GM18505 (cell line): ENCODE results near the gene RFESD.
"Not testable (repeated sequence)": the region's sequence is repeated elsewhere in the genome, so short reads cannot be mapped to it uniquely, and the experiment has no call there.

Experiments used
- ATAC-seq: cut with Tn5 transposase; IDR thresholded peaks from one replicate; pipeline ENCODE4 v1.9.1; 2021; ENCODE audit not compliant: unreplicated experiment
- POLR2A ChIP-seq: IDR thresholded peaks from 4 replicates; pipeline ENCODE4 v1.6.1; 2011; ENCODE audit warnings: borderline replicate concordance; ENCODE audit not compliant: insufficient read depth, insufficient read length; ENCODE audit errors: extremely low read depth

RFESD gene

GRCh38 chr5:95633671-95634070 is 12.9 kb upstream of the RFESD start:
- ATAC-seq = no peak
- no peak for TF ChIP-seq POLR2A

DNA sequence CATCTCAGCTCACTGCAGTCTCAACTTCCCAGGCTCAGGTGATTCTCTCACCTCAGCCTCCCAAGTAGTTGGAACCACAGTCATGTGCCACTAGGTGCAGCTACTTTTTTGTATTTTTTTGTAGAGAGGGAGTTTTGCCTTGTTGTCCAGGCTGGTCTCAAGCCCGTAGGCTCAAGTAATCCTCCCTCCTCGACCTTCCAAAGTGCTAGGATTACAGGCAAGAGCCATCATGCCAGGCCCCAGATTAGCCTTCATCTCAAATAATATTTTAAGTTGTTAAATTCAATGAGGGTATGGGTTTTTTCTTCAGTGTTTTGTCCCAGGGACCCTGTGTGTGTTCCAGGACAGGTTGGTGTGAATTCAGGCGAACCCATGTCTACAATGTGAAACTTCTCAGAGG is 12.5 kb upstream of the RFESD start:
- no peak for TF ChIP-seq POLR2A
- no peak for ATAC-seq

DNA sequence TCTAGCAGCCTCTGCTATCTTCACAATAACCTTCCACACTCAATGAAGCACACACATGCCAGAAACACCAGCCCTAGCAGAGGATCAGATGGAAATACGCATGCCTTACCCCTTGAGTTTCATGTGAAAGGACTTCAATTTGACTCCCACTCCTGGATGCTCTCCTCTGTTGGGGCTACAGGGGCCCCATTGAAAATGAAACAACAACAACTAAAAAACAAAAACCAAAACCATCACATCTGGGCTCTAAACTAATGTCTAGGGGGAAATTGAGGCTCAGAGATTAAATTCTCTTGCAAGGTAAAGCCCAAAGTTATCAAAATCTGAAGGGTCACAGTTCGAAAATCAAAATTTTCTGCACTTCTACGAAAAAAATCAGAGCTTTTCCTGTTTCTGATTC is 7.9 kb upstream of the RFESD start:
- no peak for TF ChIP-seq POLR2A
- ATAC-seq = no peak

- no peak for ATAC-seq
- no peak for TF ChIP-seq POLR2A
These were observed 4.8 kb upstream of the RFESD start for GRCh38 chr5:95641741-95642220.

DNA sequence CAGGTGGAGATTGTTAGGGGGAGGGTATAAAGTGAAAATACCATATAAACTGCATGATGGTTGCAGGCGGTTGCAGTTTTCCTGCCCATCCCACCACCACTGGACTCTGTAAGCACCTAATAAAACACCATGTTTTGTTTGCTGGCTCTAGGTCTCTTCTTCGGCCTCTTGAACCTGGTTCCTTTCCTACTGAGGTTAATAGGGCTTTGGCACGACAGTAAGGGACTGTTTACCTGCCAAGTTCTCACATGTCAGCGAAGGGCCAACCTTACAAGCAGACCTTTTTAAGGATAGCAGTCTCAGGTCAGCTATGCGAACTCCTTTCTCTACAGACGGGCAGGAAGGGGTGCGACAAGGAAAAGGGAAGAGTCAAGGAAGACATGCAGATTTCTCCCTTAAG is 3.4 kb upstream of the RFESD start:
- TF ChIP-seq POLR2A = no peak
- ATAC-seq = no peak

- peak; percentile 26 for ATAC-seq
- no peak for TF ChIP-seq POLR2A
These were observed 2.1 kb upstream of the RFESD start for GRCh38 chr5:95644351-95645042.

- not testable (repeated sequence) for ATAC-seq
These were observed 380 bp upstream of the RFESD start for GRCh38 chr5:95646226-95646568.

DNA sequence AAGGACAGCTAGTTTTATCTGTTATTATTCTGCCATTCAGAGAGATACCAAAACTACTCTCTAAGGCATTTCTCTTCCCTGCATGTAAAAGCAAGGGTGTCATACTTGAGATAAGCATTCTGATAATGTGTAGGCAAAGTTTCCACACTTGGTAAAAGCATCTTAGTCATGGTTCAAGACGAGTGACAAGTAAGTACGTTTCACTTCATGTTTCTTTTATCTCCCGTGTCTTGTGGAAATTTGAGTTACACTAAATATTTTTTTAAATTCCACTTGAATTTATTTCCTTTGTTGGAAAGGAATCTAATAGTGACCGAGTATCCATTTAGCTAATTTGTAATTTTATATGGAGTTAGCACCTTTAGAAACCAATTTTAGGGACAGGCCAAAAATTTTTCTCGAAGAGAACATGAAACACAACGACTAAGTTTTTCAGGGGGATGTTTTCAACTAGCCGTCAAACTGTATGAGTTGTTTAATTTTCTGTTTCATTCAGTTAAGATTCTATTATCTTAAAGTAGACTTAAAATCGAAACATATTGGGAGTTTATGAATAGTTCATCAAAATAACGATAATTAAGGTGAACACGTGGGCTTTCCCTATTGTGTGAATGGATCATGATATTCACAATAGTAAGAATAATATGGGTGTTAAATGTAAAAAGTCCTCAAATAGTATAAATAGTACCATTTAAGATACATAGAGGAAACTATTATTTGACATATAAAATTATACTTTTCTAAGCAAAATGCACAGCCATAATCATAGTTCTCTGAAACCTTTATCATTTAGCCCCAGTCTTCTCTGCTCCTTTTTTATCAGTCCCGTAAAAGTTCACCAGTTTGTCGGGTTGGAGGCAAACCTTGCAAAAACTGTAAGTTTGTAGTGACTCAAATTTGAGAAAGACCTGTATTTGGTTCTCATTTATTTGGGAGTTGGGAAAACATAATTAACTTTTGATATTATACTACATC is 1.6 kb downstream of the RFESD start:
- no peak for ATAC-seq
- TF ChIP-seq POLR2A = no peak

GRCh38 chr5:95649274-95649673 is 2.7 kb downstream of the RFESD start:
- no peak for ATAC-seq
- no peak for TF ChIP-seq POLR2A

- no peak for ATAC-seq
- TF ChIP-seq POLR2A = no peak
These were observed 3.5 kb downstream of the RFESD start for GRCh38 chr5:95649842-95650620.

GRCh38 chr5:95652849-95653248 is 6.3 kb downstream of the RFESD start:
- no peak for ATAC-seq

DNA sequence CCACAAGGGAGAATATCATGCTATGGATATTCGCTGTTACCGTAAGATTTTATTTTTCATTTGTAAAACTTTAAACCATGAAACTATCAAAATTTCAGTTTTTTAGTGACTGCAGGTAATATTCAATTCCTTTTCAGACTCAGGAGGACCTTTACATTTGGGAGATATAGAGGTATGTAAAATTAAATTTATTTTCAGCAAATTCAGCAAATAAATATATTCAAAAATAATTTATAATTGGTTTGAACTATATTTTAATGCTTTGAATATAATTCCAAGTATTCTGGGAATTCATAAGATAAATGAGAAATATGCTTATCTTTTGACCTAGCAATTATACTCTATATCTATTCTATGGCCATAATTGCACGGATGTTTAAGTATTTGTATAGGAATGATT is 7.6 kb downstream of the RFESD start:
- TF ChIP-seq POLR2A = no peak

More at GRCh38 chr5:95652849-95653248, 6.3 kb downstream of the RFESD start:
- no peak for TF ChIP-seq POLR2A

DNA sequence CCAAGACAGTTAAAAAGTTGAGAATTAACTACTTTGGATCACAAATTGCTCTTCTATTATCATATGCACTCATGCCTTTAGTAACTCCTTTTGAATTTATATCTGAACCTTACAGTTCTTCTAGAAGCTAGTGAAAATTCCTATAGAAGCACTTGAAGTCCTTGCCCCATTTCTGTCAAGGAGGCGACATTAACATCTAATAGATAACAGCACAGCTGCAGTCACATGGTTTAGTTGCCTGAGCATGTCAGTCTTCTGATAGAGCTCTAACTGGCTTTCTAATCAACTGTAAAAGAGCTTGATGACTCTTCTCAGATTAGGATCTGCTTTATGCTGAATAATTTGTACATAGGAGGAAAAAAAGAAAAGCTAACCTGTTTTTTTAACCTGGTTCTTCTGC is 9.0 kb downstream of the RFESD start:
- TF ChIP-seq POLR2A = no peak
- no peak for ATAC-seq

More for the DNA sequence above, 7.6 kb downstream of the RFESD start:
- no peak for ATAC-seq

GRCh38 chr5:95660060-95660459 is 13.5 kb downstream of the RFESD start:
- no peak for ATAC-seq
- no peak for TF ChIP-seq POLR2A

GRCh38 chr5:95662946-95663345 is 16.4 kb downstream of the RFESD start:
- TF ChIP-seq POLR2A = no peak
- ATAC-seq = no peak
